Retina (tissue), 1 donor: ENCODE measurements around the gene KIF13A.
"Not testable (repeated sequence)": the region's sequence is repeated elsewhere in the genome, so short reads cannot be mapped to it uniquely, and the experiment has no call there.

Experiments used
- DNase-seq: peaks from one replicate; pipeline ENCODE4 v3.0.0-alpha.2; 2016

KIF13A gene

GRCh38 chr6:17930321-17930993 is 57.0 kb downstream of the KIF13A start:
- no peak for DNase-seq

GRCh38 chr6:17928514-17929430 is 58.7 kb downstream of the KIF13A start:
- DNase-seq, result no peak

GRCh38 chr6:17927705-17928104 is 59.7 kb downstream of the KIF13A start:
- no peak for DNase-seq

GRCh38 chr6:17923401-17923863 is 64.0 kb downstream of the KIF13A start:
- DNase-seq, result no peak

GRCh38 chr6:17921454-17921853 is 66.0 kb downstream of the KIF13A start:
- no peak for DNase-seq

- no peak for DNase-seq
Observed at GRCh38 chr6:17919496-17919895, 67.9 kb downstream of the KIF13A start.

- DNase-seq, result no peak
Observed at GRCh38 chr6:17917837-17918763, 69.3 kb downstream of the KIF13A start.

GRCh38 chr6:17914651-17915050 is 72.8 kb downstream of the KIF13A start:
- no peak for DNase-seq

GRCh38 chr6:17912521-17912920 is 74.9 kb downstream of the KIF13A start:
- no peak for DNase-seq

- not testable (repeated sequence) for DNase-seq
Observed at GRCh38 chr6:17911656-17912055, 75.8 kb downstream of the KIF13A start.

- DNase-seq, result no peak
Observed at GRCh38 chr6:17910189-17910588, 77.2 kb downstream of the KIF13A start.

GRCh38 chr6:17908831-17909230 is 78.6 kb downstream of the KIF13A start:
- no peak for DNase-seq

GRCh38 chr6:17907406-17908229 is 79.8 kb downstream of the KIF13A start:
- no peak for DNase-seq

GRCh38 chr6:17905611-17906592 is 81.5 kb downstream of the KIF13A start:
- DNase-seq, result no peak

GRCh38 chr6:17904491-17905120 is 82.8 kb downstream of the KIF13A start:
- no peak for DNase-seq

GRCh38 chr6:17902974-17903373 is 84.5 kb downstream of the KIF13A start:
- no peak for DNase-seq

GRCh38 chr6:17901493-17901892 is 85.9 kb downstream of the KIF13A start:
- DNase-seq, result no peak

- DNase-seq, result no peak
Observed at GRCh38 chr6:17900011-17900410, 87.4 kb downstream of the KIF13A start.

GRCh38 chr6:17899491-17899890 is 87.9 kb downstream of the KIF13A start:
- no peak for DNase-seq

- DNase-seq, result no peak
Observed at GRCh38 chr6:17897681-17898080, 89.8 kb downstream of the KIF13A start.
